HG03565 (cell line): ENCODE measurements around the gene SLX1B.
"Not testable (repeated sequence)": the region's sequence is repeated elsewhere in the genome, so short reads cannot be mapped to it uniquely, and the experiment has no call there.

ENCODE experiments used
- ATAC-seq: cut with Tn5 transposase; IDR thresholded peaks from one replicate; pipeline ENCODE4 v1.9.1; 2021; ENCODE audit warnings: mild to moderate bottlenecking, moderate library complexity; ENCODE audit not compliant: unreplicated experiment

SLX1B gene

DNA sequence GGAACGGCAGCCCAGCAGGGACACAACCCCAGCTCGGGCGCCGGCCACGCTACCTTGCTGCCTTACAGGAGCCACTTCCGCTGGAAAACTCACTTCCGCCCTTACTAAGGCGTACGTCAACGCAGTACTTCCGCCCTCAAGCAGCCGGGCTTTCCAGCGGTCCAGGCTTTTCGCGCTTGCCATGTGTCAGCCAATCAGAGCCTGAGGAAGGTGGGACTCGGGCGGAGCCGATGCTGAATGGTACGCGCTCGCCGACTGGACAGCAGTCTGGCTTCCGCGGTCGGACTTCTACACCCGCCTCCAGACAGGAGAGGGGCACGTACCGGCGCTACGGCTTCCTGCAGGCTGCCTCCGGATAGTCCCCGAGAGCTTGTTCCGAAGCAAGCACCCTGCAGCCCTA is at the start of gene SLX1B, which contains the start of gene BOLA2:
SLX1B (plus strand) TSS at position 265 of the 400 bp plus-strand sequence.
BOLA2 (minus strand) TSS at position 83 of the 400 bp plus-strand sequence. CDS start 98 bp downstream, outside the sequence.
- peak; percentile 90 for ATAC-seq

DNA sequence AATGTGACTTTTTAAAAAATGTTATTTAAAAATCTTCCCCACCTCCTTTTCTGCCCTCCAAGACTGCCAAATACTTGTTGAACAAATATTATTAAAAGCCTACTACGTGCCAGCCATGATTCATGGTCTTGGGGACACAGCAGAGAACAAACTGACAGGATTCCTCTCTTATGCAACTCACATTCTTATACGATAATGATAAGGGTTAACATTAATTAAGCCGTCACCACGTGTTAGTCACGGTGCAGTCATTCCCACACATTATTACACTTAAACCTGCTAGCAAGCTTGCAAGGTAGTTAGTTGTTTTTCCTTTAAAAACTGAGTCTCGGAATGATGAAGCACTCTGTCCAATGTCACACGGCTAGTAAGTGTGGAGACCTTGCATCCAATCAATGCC is 49.1 kb upstream of the SLX1B start:
- ATAC-seq: not testable (repeated sequence)

- not testable (repeated sequence) for ATAC-seq
Observed at GRCh38 chr16:29423587-29423986, 30.7 kb upstream of the SLX1B start.

DNA sequence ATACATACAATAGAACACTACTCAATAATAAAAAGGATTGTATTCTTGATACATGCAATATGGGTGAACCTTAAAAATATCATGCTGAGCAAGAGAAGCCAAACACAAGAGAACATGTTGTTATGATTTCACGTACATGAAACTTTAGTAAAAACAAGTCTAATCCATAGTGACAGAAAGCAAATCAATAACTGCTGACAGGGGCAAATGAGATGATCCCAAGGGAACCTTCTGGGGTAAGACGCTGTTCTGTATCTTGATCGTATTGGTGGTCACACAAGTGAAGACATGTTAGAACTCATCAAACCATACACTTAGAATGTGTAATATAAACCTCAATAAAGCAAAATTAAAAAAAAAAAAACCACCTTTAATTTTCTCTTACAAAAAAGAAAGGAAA is 28.9 kb upstream of the SLX1B start:
- not testable (repeated sequence) for ATAC-seq

DNA sequence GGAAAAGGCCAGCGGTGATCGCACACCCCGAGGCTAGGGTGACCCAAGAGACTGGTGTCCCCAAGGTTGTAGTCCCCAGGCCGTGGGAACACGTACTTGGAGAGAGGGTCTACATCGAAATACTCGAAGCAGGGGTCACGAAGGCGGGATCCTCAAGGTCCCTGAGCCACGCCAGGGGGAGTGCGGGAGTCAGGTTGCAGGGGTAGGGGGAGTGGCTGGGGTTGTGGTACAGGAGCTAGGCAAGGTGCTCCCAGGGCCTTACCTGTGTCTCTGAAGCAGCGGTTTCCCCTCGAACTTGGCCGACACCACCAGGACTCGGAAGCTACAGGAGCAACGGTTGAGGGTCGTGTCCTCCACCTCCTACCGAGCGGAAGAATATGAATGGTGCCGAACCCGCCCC is 579 bp upstream of the SLX1B start:
- not testable (repeated sequence) for ATAC-seq

DNA sequence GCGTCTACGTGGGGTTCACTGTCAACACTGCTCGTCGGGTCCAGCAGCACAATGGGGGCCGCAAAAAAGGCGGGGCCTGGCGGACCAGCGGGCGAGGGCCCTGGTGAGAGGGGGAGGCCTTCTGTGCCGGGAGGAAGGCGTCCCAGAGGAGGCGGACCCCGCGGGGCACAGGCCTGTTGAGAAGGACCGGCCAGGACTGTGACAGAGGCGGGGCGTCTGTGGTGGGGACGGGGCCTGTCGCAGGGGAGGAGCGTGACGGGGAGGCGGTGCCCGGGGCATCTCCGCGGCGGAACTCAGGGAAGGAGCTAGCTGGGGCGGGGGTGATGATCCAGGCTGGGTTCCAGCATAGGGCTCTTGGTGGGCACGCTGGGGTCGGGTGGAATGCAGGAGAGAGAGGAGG is 495 bp downstream of the SLX1B start:
- ATAC-seq: peak; percentile 36

- ATAC-seq: not testable (repeated sequence)
Observed at GRCh38 chr16:29457660-29458059, 3.3 kb downstream of the SLX1B start.

- not testable (repeated sequence) for ATAC-seq
Observed at GRCh38 chr16:29459706-29460646, 5.6 kb downstream of the SLX1B start, which contains the start of gene SULT1A4. TSS of gene SULT1A4 (plus strand) at chr16:29459913. CDS start at chr16:29461386, 1,473 bp downstream.

- ATAC-seq: not testable (repeated sequence)
Observed at GRCh38 chr16:29460647-29461030, 6.3 kb downstream of the SLX1B start.

DNA sequence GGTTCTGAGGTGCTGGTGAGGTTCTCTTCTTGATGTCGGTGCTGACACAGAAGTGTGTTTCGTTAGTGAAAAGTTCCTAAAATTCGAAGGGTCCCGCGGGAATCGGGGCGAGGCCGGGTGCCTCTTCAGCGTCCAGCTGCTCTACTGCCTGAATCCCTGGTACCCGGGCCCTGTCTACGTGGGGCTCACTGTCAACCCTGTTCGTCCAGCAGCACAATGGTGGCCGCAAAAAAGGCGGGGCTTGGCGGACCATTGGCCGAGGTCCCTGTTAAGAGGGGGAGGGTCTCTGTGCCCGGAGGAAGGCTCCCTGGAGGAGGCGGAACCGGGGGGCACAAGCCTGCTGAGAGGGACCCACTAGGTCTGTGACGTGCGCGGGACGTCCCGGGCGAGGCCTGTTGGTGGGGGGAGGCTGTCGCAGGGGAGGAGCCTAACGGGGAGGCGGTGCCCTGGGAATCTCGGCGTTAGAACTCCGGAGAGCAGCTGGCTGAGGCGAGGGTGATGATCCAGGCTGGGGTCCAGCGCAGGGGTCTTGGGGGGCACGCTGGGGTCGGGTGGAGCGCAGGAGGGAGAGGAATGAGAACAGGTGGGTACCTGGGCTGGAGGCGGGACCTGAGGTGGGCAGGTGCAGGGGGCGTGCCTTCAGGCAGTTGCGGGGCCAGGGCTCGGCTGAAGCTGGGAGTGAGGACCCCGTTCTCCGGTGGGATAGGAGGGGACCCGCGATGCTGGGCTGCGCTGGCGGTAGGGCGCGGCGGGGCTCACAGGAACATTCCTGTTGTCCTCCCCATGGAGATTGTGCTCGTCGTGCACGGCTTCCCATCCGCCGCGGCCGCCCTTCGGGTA is 11.9 kb downstream of the SLX1B start:
- not testable (repeated sequence) for ATAC-seq

- not testable (repeated sequence) for ATAC-seq
Observed at GRCh38 chr16:29466904-29467303, 12.6 kb downstream of the SLX1B start.

DNA sequence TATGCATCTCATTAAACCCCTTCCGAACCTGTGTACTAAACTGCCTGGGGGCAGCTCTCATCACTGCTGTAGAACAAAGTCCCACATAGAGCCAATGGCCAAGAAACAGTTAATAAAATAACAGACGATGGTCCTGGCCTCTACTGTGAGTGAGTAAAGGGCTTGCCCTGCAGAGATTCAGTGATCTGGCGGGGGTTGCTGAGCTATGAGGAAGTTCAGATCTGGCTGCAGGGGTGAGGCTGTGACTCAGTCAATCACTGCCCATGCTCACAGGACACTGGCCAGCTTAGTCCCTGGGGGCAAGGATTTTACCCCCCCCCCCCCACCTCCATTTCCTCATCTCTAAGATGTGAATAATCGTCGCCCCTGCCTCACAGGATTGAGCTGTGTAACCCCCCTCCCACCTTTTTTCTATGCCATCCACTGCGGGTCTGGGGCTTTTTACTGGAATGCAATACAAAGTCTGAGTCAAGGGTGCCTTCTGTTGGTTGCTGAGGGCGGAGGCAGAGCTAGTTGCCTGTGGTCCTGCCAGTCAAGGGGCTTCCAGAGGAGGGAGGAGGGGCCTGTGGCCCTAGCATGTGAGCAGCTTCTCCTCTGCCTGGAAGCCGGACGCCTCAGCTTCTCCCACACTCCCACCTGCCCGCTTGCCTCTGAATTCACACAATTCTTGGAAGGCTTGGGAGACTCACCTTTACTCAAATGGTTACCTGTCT is 13.5 kb downstream of the SLX1B start:
- ATAC-seq: not testable (repeated sequence)

GRCh38 chr16:29469660-29470059 is 15.3 kb downstream of the SLX1B start:
- not testable (repeated sequence) for ATAC-seq

DNA sequence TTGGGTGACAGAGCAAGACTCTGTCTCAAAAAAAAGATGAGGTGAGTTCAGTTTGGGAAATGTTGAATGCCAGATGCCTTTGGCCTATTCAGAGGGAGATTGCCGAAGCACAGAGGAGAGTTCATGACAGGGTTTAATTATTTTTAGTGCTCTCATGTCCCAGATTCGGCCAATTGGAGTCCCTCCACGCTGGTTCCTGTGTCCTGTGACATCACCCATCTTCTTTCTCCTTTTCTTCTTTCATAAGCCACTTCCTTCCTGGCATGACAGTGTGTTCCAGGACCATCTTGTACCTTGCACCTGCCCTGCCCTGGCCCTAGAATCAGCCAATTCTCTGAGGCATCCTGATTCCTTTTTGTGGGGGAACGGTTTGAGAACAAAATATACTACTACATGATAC is 17.7 kb downstream of the SLX1B start:
- ATAC-seq: not testable (repeated sequence)

DNA sequence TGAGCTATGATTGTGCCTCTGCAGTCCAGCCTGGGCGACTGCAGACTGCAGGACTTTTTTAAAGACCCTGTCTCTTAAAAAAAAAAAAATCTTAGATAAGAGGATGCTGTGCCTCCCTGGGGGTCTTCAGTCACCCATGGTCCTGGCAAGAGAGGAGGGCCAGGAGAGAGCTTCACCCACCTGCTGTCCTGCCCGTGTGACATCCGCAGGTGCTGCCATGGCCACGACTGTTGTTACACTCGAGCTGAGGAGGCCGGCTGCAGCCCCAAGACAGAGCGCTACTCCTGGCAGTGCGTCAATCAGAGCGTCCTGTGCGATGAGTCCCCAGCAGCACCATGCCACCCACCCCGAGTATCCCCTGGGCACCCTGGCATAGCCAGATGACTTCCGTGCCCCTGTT is 27.9 kb downstream of the SLX1B start:
- not testable (repeated sequence) for ATAC-seq

- not testable (repeated sequence) for ATAC-seq
Observed at GRCh38 chr16:29506308-29506707, 52.0 kb downstream of the SLX1B start, which contains the start of gene NPIPB12. TSS of gene NPIPB12 (minus strand) at chr16:29506408.
